GM12892 (cell line): Measurements from ENCODE around the gene ZNF365.

Experiments
- POLR2AphosphoS5 ChIP-seq: IDR thresholded peaks from 2 replicates; pipeline ENCODE4 v1.6.1; 2011; ENCODE audit warnings: low read depth, low read length, control low read depth
- TAF1 ChIP-seq: IDR thresholded peaks from 2 replicates; pipeline ENCODE4 v1.6.1; 2011; ENCODE audit warnings: low read depth, mild to moderate bottlenecking, control low read depth, low read length, borderline replicate concordance

GRCh38 chr10:62384447-62385081 is 10.4 kb downstream of the ZNF365 start:
- TF ChIP-seq POLR2AphosphoS5 (no peak), TAF1 (no peak)
